ENCODE measurements around the gene RND3. TPM values are rescaled to one million over a fixed set of nuclear protein-coding genes. Genes with fewer than 3 reads are reported as not detected.

The RND3 gene
- total and polyA plus RNA-seq, 2 of the 13 experiments (the other 11 are each of a cell fraction or from before 2014, with no cell fraction given), result 0.13 to 0.42 TPM

GRCh38 chr2:150487537-150488429, at the start of gene RND3 (continued):
- TF ChIP-seq ZNF574 (CRISPR knock-in tag; IDR thresholded peaks at IDR 0.05) (peak; percentile 50; the same call in 1 of the 2 replicates), NAIF1 (CRISPR knock-in tag; IDR thresholded peaks at IDR 0.05; ENCODE audit: borderline replicate concordance) (peak; percentile 88), ZNF263 (CRISPR knock-in tag; IDR thresholded peaks at IDR 0.05) (peak; percentile 81), ZNF678 (CRISPR knock-in tag; IDR thresholded peaks at IDR 0.05) (no peak), GABPA (IDR thresholded peaks at IDR 0.05; ENCODE audit: low read depth, low read length) (no peak), GABPA (CRISPR knock-in tag; IDR thresholded peaks at IDR 0.05; ENCODE audit: low read depth) (no peak), RXRB (CRISPR knock-in tag; IDR thresholded peaks at IDR 0.05; ENCODE audit: borderline replicate concordance) (peak; percentile 31; the same call in 1 of the 2 replicates), HOMEZ (CRISPR knock-in tag; IDR thresholded peaks at IDR 0.05; ENCODE audit: low read depth) (peak; percentile 60; the same call in 1 of the 2 replicates), DNMT1 (CRISPR knock-in tag; IDR thresholded peaks at IDR 0.05) (no peak), RFX1 (IDR thresholded peaks at IDR 0.05) (no peak), ZNF276 (CRISPR knock-in tag; IDR thresholded peaks at IDR 0.05; ENCODE audit: low read depth) (no peak), ATF7 (IDR thresholded peaks at IDR 0.05) (no peak), ATF7 (CRISPR knock-in tag; IDR thresholded peaks at IDR 0.05) (no peak)
- TF ChIP-seq, protein P1, sequence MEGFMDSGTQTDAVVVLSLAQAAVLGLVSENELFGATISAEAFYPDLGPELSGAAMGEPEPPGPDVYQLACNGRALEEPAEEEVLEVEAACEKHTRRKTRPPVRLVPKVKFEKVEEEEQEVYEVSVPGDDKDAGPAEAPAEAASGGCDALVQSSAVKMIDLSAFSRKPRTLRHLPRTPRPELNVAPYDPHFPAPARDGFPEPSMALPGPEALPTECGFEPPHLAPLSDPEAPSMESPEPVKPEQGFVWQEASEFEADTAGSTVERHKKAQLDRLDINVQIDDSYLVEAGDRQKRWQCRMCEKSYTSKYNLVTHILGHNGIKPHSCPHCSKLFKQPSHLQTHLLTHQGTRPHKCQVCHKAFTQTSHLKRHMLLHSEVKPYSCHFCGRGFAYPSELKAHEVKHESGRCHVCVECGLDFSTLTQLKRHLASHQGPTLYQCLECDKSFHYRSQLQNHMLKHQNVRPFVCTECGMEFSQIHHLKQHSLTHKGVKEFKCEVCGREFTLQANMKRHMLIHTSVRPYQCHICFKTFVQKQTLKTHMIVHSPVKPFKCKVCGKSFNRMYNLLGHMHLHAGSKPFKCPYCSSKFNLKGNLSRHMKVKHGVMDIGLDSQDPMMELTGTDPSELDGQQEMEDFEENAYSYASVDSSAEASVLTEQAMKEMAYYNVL (CRISPR knock-in tag; IDR thresholded peaks at IDR 0.05; ENCODE audit: borderline replicate concordance), result 0 out of 2 replicates have a peak, but pooled peaks have one; percentile 19
- TF ChIP-seq, protein P2, sequence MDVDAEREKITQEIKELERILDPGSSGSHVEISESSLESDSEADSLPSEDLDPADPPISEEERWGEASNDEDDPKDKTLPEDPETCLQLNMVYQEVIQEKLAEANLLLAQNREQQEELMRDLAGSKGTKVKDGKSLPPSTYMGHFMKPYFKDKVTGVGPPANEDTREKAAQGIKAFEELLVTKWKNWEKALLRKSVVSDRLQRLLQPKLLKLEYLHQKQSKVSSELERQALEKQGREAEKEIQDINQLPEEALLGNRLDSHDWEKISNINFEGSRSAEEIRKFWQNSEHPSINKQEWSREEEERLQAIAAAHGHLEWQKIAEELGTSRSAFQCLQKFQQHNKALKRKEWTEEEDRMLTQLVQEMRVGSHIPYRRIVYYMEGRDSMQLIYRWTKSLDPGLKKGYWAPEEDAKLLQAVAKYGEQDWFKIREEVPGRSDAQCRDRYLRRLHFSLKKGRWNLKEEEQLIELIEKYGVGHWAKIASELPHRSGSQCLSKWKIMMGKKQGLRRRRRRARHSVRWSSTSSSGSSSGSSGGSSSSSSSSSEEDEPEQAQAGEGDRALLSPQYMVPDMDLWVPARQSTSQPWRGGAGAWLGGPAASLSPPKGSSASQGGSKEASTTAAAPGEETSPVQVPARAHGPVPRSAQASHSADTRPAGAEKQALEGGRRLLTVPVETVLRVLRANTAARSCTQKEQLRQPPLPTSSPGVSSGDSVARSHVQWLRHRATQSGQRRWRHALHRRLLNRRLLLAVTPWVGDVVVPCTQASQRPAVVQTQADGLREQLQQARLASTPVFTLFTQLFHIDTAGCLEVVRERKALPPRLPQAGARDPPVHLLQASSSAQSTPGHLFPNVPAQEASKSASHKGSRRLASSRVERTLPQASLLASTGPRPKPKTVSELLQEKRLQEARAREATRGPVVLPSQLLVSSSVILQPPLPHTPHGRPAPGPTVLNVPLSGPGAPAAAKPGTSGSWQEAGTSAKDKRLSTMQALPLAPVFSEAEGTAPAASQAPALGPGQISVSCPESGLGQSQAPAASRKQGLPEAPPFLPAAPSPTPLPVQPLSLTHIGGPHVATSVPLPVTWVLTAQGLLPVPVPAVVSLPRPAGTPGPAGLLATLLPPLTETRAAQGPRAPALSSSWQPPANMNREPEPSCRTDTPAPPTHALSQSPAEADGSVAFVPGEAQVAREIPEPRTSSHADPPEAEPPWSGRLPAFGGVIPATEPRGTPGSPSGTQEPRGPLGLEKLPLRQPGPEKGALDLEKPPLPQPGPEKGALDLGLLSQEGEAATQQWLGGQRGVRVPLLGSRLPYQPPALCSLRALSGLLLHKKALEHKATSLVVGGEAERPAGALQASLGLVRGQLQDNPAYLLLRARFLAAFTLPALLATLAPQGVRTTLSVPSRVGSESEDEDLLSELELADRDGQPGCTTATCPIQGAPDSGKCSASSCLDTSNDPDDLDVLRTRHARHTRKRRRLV (CRISPR knock-in tag; IDR thresholded peaks at IDR 0.05), result no peak

All from HepG2 (cell line).